Kidney (tissue), 14 donors: ENCODE results near the gene UBXN2A. TPM values are rescaled to one million over a fixed set of nuclear protein-coding genes. Genes with fewer than 3 reads are reported as not detected.

Experiments
- DNase-seq, 5 donors: peaks; one replicate each; pipeline ENCODE4 v3.0.0-alpha.2; 2013 to 2020
- FAIRE-seq: peaks from 2 replicates; lab custom pipeline; 2012; peaks lifted over from hg19 to GRCh38; lab: Jason Lieb, UNC
- H3K27ac ChIP-seq, 2 donors: one replicate each; pipeline ENCODE4 v1.7.0; 2013; ENCODE audit warnings: low read depth in 2 of 2, low read length in 2 of 2, inconsistent platforms in 1 of 2
- H3K27me3 ChIP-seq: one replicate; pipeline ENCODE4 v1.7.1; 2013; ENCODE audit warnings: low read length, inconsistent platforms; ENCODE audit not compliant: control insufficient read depth, insufficient read depth
- H3K36me3 ChIP-seq, 3 donors: one replicate each; pipeline versions ENCODE4 v1.7.0 to v1.7.1; 2013; ENCODE audit warnings: low read length in 3 of 3, control low read depth in 1 of 3, inconsistent platforms in 1 of 3; ENCODE audit not compliant: insufficient read depth in 3 of 3, control insufficient read depth in 2 of 3
- H3K4me1 ChIP-seq, 3 donors: one replicate each; pipeline versions ENCODE4 v1.7.0 to v1.7.1; 2013; ENCODE audit warnings: low read length in 3 of 3, inconsistent platforms in 1 of 3, low read depth in 1 of 3; ENCODE audit not compliant: control insufficient read depth in 2 of 3, insufficient read depth in 2 of 3
- H3K4me3 ChIP-seq, 3 donors: one replicate each; pipeline versions ENCODE4 v1.7.0 to v1.8.1; 2013; ENCODE audit warnings: low read length in 3 of 3, control low read depth in 1 of 3, inconsistent platforms in 1 of 3
- H3K9ac ChIP-seq, 3 donors: one replicate each; pipeline versions ENCODE4 v1.7.0 to v1.7.1; 2013; ENCODE audit warnings: low read length in 3 of 3, control low read depth in 1 of 3, inconsistent platforms in 1 of 3
- H3K9me3 ChIP-seq, 3 donors: one replicate each; pipeline versions ENCODE4 v1.7.0 to v1.7.1; 2013; ENCODE audit warnings: low read length in 3 of 3, control low read depth in 1 of 3, inconsistent platforms in 1 of 3; ENCODE audit not compliant: control insufficient read depth in 2 of 3, insufficient read depth in 1 of 3
- CTCF ChIP-seq: IDR thresholded peaks from 3 replicates; pipeline ENCODE4 v1.5.1; 2012; ENCODE audit warnings: mild to moderate bottlenecking, moderate library complexity, borderline replicate concordance; ENCODE audit not compliant: insufficient read depth; ENCODE audit errors: extremely low read depth
- intact Hi-C: fragments of 100-400 bp; cut with DNase I; formaldehyde crosslinking; loops from one replicate; pipeline ENCODE4 v1.11.1; 2022
- polyA plus RNA-seq: library from polyadenylated mRNA; stranded (reverse); fragments of 350-450 nt; fragmentation: Illumina TruSeq; extraction: RNeasy Lipid Tissue Mini Kit (QIAGEN cat#74804); gene quantifications from one replicate; pipeline ENCODE4 v1.2.3, GENCODE V29; 2014; ENCODE audit warnings: low read depth, low replicate concordance; ENCODE audit not compliant: insufficient read depth
- total RNA-seq: library from RNA; stranded (reverse); fragmentation: NEBNext Ultra II Directional; extraction: Animal tissue kit (Norgen Biotek cat#: 25700); gene quantifications from one replicate; pipeline ENCODE4 v1.2.1, GENCODE V29; 2021
- donor health status: control.
- donor health status: control.
- donor health status: control.
- donor health status: control.
- donor health status: control.
- donor health status: DM: yes; HTN: yes; CAD: no.
- donor health status: Normal renal cell carcinoma (clear cell type).

Gene UBXN2A
- total and polyA plus RNA-seq, 2 donors from 2014 or later: 7.9 to 11.9 TPM

GRCh38 chr2:23924589-23925359, 15.5 kb upstream of the UBXN2A start:
- H3K27ac ChIP-seq: no peak overlapping the region
- no peak for TF ChIP-seq CTCF
- intact Hi-C loops: no loop called here
- H3K27me3 ChIP-seq: no peaks in the 10 kb centered on the region
- H3K9me3 ChIP-seq: no peaks in the 10 kb centered on the region
- FAIRE-seq (no peak), DNase-seq (peak in 2 of 5 donors; percentile 27 to 47)
- H3K4me1 ChIP-seq: peaks cover 6 to 11% (median 10%) of the 10 kb centered on the region in 3 donors
- peak overlapping the region; percentile 15 to 80 (median 40) for H3K4me3 ChIP-seq
- no peaks in the 10 kb centered on the region for H3K36me3 ChIP-seq
- H3K9ac ChIP-seq: peak overlapping the region in 2 of 3 donors; percentile 52 to 91

- peak in 4 of 5 donors; percentile 65 to 81 (median 75) for DNase-seq
- H3K9me3 ChIP-seq: no peaks in the 10 kb centered on the region
- no peaks in the 10 kb centered on the region for H3K27me3 ChIP-seq
- H3K4me1 ChIP-seq: peaks cover 6 to 11% (median 10%) of the 10 kb centered on the region in 3 donors
- peak overlapping the region; percentile 94 to 95 for H3K27ac ChIP-seq
- intact Hi-C loops: no loop called here
- peak overlapping the region; percentile 52 to 91 (median 85) for H3K9ac ChIP-seq
- H3K4me3 ChIP-seq: peak overlapping the region; percentile 40 to 83 (median 80)
- no peak for TF ChIP-seq CTCF
- H3K36me3 ChIP-seq: no peaks in the 10 kb centered on the region
- FAIRE-seq: no peak
Observed at GRCh38 chr2:23925702-23926289, 14.5 kb upstream of the UBXN2A start.

GRCh38 chr2:23926290-23926749, 13.9 kb upstream of the UBXN2A start:
- Histone ChIP-seq H3K9me3 (no peaks in the 10 kb centered on the region), H3K9ac (peak overlapping the region; percentile 52 to 91 (median 85)), H3K36me3 (no peaks in the 10 kb centered on the region), H3K4me3 (peak overlapping the region; percentile 40 to 83 (median 80)), H3K27me3 (no peaks in the 10 kb centered on the region), H3K27ac (peak overlapping the region; percentile 94 to 95), H3K4me1 (peaks cover 6 to 11% (median 10%) of the 10 kb centered on the region in 3 donors)
- TF ChIP-seq CTCF: no peak
- DNase-seq: peak in 3 of 5 donors; percentile 67 to 89 (median 71)
- FAIRE-seq: no peak
- intact Hi-C loops: no loop called here
